Measurements from ENCODE around the gene TSPAN13.

Gene TSPAN13

DNA sequence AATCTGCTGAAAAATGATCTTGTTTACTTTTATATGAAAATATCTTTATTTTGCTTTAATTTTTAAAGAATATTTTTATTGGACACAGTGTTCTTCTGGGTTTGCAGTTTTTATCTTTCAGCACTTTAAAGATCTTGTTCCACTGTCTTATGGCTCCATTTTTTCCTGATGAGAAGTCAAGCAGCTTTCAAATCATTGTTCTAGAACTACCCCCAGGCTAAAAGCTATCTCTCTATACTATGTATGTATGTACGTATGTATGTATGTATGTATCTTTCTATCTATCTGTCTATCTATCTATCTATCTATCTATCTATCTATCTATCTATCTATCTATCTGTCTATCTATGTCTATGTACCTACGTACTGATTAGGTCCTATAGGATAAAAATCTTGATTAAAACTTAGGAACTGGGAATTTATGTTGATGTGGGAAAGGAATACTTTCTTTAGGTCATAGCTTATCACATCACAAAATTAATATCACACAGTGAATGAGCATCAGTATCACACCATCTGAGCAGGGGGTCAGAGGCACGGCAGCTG is 35.4 kb upstream of the TSPAN13 start:
- no peaks in the 10 kb centered on the region for H4K20me1 ChIP-seq (ENCODE audit: insufficient read depth, low read length)
- H3K27me3 ChIP-seq (ENCODE audit: insufficient read depth, low read length, poor library complexity), result no peaks in the 10 kb centered on the region
- H3K4me3 ChIP-seq (ENCODE audit: low read depth in 1 of 2, low read length in 2 of 2), result no peak overlapping the region
- H3K27ac ChIP-seq (ENCODE audit: low read length), result no peak overlapping the region
- no peak for TF ChIP-seq EZH2 (IDR thresholded peaks at IDR 0.05; ENCODE audit: borderline replicate concordance, low read depth, low read length, severe bottlenecking)
- TF ChIP-seq, protein P1, sequence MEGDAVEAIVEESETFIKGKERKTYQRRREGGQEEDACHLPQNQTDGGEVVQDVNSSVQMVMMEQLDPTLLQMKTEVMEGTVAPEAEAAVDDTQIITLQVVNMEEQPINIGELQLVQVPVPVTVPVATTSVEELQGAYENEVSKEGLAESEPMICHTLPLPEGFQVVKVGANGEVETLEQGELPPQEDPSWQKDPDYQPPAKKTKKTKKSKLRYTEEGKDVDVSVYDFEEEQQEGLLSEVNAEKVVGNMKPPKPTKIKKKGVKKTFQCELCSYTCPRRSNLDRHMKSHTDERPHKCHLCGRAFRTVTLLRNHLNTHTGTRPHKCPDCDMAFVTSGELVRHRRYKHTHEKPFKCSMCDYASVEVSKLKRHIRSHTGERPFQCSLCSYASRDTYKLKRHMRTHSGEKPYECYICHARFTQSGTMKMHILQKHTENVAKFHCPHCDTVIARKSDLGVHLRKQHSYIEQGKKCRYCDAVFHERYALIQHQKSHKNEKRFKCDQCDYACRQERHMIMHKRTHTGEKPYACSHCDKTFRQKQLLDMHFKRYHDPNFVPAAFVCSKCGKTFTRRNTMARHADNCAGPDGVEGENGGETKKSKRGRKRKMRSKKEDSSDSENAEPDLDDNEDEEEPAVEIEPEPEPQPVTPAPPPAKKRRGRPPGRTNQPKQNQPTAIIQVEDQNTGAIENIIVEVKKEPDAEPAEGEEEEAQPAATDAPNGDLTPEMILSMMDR (IDR thresholded peaks at IDR 0.05; ENCODE audit: borderline replicate concordance, extremely low read depth, low read length, poor library complexity, severe bottlenecking), result no peak
- no peaks in the 10 kb centered on the region for H3K36me3 ChIP-seq (ENCODE audit: insufficient read depth, low read length)
- H3K79me2 ChIP-seq (ENCODE audit: insufficient read depth, low read length), result no peaks in the 10 kb centered on the region
- no peaks in the 10 kb centered on the region for H3K4me1 ChIP-seq (ENCODE audit: insufficient read depth, low read length)
- no peak overlapping the region for H3K4me2 ChIP-seq (ENCODE audit: insufficient read depth, low read length)
- H3K9ac ChIP-seq (ENCODE audit: low read depth, low read length), result no peak overlapping the region
- H3K9me3 ChIP-seq (ENCODE audit: insufficient read depth, low read length, severe bottlenecking), result no peaks in the 10 kb centered on the region
- ATAC-seq (ENCODE audit: insufficient read depth, low read depth) (no peak), DNase-seq (no peak)
- no peak overlapping the region for H2AFZ ChIP-seq (ENCODE audit: low read depth, low read length)

DNA sequence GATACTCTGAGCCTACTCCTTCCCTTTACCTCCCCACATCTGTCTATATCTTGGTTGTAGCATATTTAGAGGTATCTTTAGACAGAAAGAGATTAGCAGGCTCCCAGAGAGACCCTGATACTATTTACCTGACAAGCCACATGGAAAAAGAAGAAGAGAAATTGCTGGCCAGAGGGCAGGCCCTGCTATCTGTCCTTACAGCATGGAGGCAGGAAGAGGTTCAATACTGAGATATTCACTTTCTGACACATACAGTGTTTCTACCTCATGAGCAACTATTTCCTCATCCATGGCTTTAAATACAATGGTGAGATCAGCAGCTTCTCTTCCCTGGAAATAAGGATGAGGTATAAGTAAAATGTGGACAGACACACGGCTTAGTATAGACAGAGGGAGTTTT is 33.9 kb upstream of the TSPAN13 start:
- ATAC-seq (ENCODE audit: insufficient read depth, low read depth) (no peak), DNase-seq (no peak)
- Histone ChIP-seq H3K4me1 (ENCODE audit: insufficient read depth, low read length) (no peaks in the 10 kb centered on the region), H3K79me2 (ENCODE audit: insufficient read depth, low read length) (no peaks in the 10 kb centered on the region), H3K4me3 (ENCODE audit: low read depth in 1 of 2, low read length in 2 of 2) (no peak overlapping the region), H3K9me3 (ENCODE audit: insufficient read depth, low read length, severe bottlenecking) (no peaks in the 10 kb centered on the region), H3K9ac (ENCODE audit: low read depth, low read length) (no peak overlapping the region), H3K36me3 (ENCODE audit: insufficient read depth, low read length) (no peaks in the 10 kb centered on the region), H4K20me1 (ENCODE audit: insufficient read depth, low read length) (no peaks in the 10 kb centered on the region), H3K27ac (ENCODE audit: low read length) (no peak overlapping the region), H2AFZ (ENCODE audit: low read depth, low read length) (no peak overlapping the region), H3K27me3 (ENCODE audit: insufficient read depth, low read length, poor library complexity) (no peaks in the 10 kb centered on the region), H3K4me2 (ENCODE audit: insufficient read depth, low read length) (no peak overlapping the region)
- TF ChIP-seq EZH2 (IDR thresholded peaks at IDR 0.05; ENCODE audit: borderline replicate concordance, low read depth, low read length, severe bottlenecking), result no peak
- TF ChIP-seq, protein P1 (IDR thresholded peaks at IDR 0.05; ENCODE audit: borderline replicate concordance, extremely low read depth, low read length, poor library complexity, severe bottlenecking), result no peak

DNA sequence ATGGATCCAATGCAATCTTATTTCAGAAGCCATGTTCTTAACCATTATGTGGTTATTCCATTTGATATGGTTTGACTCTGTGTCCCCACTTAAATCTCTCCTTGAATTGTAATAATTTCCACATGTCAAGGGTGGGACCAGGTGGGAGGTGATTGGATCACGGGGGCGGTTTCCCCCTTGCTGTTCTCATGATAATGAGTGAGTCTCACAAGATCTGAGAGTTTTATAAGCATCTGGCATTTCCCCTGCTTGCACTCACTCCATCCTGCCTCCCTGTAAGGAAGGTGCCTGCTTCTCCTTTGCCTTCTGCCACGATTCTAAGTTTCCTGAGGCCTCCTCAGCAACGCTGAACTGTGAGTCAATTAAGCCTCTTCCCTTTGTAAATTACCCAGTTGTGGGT is 32.0 kb upstream of the TSPAN13 start:
- no peak for TF ChIP-seq EZH2 (IDR thresholded peaks at IDR 0.05; ENCODE audit: borderline replicate concordance, low read depth, low read length, severe bottlenecking)
- TF ChIP-seq, protein P1 (IDR thresholded peaks at IDR 0.05; ENCODE audit: borderline replicate concordance, extremely low read depth, low read length, poor library complexity, severe bottlenecking), result no peak
- Histone ChIP-seq H3K4me2 (ENCODE audit: insufficient read depth, low read length) (no peak overlapping the region), H4K20me1 (ENCODE audit: insufficient read depth, low read length) (no peaks in the 10 kb centered on the region), H3K36me3 (ENCODE audit: insufficient read depth, low read length) (no peaks in the 10 kb centered on the region), H3K9me3 (ENCODE audit: insufficient read depth, low read length, severe bottlenecking) (no peaks in the 10 kb centered on the region), H3K4me1 (ENCODE audit: insufficient read depth, low read length) (no peaks in the 10 kb centered on the region), H3K27me3 (ENCODE audit: insufficient read depth, low read length, poor library complexity) (no peaks in the 10 kb centered on the region), H3K27ac (ENCODE audit: low read length) (no peak overlapping the region), H3K4me3 (ENCODE audit: low read depth in 1 of 2, low read length in 2 of 2) (no peak overlapping the region), H2AFZ (ENCODE audit: low read depth, low read length) (no peak overlapping the region), H3K9ac (ENCODE audit: low read depth, low read length) (no peak overlapping the region), H3K79me2 (ENCODE audit: insufficient read depth, low read length) (no peaks in the 10 kb centered on the region)
- ATAC-seq (ENCODE audit: insufficient read depth, low read depth) (no peak), DNase-seq (no peak)

DNA sequence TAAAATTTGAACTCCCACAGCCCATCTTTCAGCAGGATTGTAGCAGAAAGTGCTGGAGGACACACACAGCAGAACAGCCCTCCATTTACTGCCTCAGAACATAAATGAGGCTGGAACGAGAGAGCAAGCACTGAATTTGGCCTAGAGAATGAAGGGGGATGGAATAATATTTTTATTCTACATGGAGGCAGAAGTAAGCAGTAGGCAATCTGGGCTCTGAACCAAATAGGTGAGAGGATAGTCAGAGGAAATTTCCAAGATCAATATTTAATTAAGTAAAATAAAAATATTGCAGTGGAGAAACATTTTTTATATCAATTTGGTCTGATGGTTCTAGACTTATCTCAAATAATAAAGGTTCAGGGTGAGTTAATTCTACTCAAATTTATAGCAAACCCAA is 29.2 kb upstream of the TSPAN13 start:
- no peak overlapping the region for H3K27ac ChIP-seq (ENCODE audit: low read length)
- no peak overlapping the region for H3K9ac ChIP-seq (ENCODE audit: low read depth, low read length)

More for the DNA sequence above, 29.2 kb upstream of the TSPAN13 start:
- H3K4me3 ChIP-seq (ENCODE audit: low read depth in 1 of 2, low read length in 2 of 2), result no peak overlapping the region
- H3K36me3 ChIP-seq (ENCODE audit: insufficient read depth, low read length), result no peaks in the 10 kb centered on the region
- H3K4me2 ChIP-seq (ENCODE audit: insufficient read depth, low read length), result no peak overlapping the region
- DNase-seq (no peak), ATAC-seq (ENCODE audit: insufficient read depth, low read depth) (no peak)
- H3K9me3 ChIP-seq (ENCODE audit: insufficient read depth, low read length, severe bottlenecking), result no peaks in the 10 kb centered on the region
- no peak for TF ChIP-seq EZH2 (IDR thresholded peaks at IDR 0.05; ENCODE audit: borderline replicate concordance, low read depth, low read length, severe bottlenecking)
- TF ChIP-seq, protein P1 (IDR thresholded peaks at IDR 0.05; ENCODE audit: borderline replicate concordance, extremely low read depth, low read length, poor library complexity, severe bottlenecking), result no peak
- no peak overlapping the region for H2AFZ ChIP-seq (ENCODE audit: low read depth, low read length)
- no peaks in the 10 kb centered on the region for H3K4me1 ChIP-seq (ENCODE audit: insufficient read depth, low read length)
- H3K79me2 ChIP-seq (ENCODE audit: insufficient read depth, low read length), result no peaks in the 10 kb centered on the region
- no peaks in the 10 kb centered on the region for H3K27me3 ChIP-seq (ENCODE audit: insufficient read depth, low read length, poor library complexity)
- H4K20me1 ChIP-seq (ENCODE audit: insufficient read depth, low read length), result no peaks in the 10 kb centered on the region

Measured in DND-41 (cell line).